Right ventricle myocardium inferior (tissue), 1 donor: ENCODE data around the gene CERS6. TPM values are rescaled to one million over a fixed set of nuclear protein-coding genes. Genes with fewer than 3 reads are reported as not detected.
A peak's percentile ranks its signal among the peaks of the same experiment; 100 is the strongest.
"Not testable (repeated sequence)": the region's sequence is repeated elsewhere in the genome, so short reads cannot be mapped to it uniquely, and the experiment has no call there.

Experiments used
- ATAC-seq: fragments of 200-7000 bp; cut with Tn5 transposase; one replicate; pipeline ENCODE4 v1.9.1; 2020; ENCODE audit warnings: mild to moderate bottlenecking, moderate library complexity
- DNase-seq: peaks from one replicate; pipeline ENCODE4 v3.0.0; 2021; ENCODE audit errors: missing footprints
- intact Hi-C: fragments of 100-400 bp; cut with DNase I; formaldehyde crosslinking; loops from one replicate; pipeline ENCODE4 v1.11.0; 2022
- total RNA-seq: library from RNA; stranded (reverse); fragmentation: NEBNext Ultra II Directional; extraction: Animal tissue kit (Norgen Biotek cat#: 25700); gene quantifications from one replicate; pipeline ENCODE4 v1.2.1, GENCODE V29; 2021
- donor health status: DM: no; HTN: yes; CAD: no; lungs with severe emphysema.

CERS6 gene
- total RNA-seq, 1 donor from 2014 or later: 65.7 TPM

DNA sequence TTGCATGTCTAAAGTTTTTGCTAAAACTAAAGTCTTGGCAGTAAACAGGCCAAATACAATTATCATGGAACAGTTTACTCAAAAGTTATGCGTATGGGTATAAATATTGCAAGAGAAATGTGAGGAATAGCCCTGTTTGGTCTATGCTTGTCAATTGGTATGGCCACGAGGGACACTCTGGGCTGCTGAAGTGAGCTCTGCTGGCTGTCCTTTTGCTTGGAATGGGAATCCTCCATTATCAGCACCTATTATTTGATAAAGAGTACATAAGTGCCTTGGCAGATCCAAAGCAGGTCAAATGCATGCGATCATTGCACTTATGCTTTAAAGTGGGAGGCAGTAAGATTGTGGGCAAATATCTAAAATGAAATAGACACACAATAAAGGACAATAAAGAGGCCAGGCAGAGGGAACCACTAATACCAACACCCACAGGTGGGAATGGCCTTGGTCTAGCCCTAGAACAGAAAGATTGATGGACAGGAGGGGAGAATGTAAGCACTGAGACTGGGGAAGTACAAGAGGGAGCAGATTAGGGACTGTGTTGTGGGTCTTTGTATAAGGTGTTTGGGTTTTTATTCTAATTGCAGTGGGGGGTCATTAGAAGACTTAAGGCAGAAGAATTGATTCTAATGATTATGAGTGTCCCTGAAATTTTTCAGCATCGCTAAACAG is 286.3 kb downstream of the CERS6 start:
- DNase-seq (no peak), ATAC-seq (peak; percentile 61)
- intact Hi-C loops: no loop called here

DNA sequence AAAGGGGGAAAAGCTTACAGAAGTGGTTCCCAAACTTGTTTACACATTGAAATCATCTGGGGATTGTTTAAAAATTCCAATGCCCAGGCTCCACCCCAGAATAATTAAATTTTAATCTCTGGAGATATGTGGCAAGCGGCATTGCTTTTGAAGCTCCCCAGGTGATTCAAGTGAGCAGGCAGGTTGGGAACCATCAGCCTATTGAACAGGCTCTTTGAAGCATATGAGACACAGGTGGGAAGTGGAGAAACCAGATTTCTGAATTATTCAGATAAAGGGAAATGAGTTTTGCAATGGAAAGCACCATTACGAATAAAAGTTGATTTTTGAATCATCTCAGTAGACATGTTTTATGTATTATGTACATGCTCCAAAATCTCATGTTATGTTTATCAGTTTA is 288.8 kb downstream of the CERS6 start:
- DNase-seq (no peak), ATAC-seq (no peak)
- intact Hi-C loops: no loop called here

DNA sequence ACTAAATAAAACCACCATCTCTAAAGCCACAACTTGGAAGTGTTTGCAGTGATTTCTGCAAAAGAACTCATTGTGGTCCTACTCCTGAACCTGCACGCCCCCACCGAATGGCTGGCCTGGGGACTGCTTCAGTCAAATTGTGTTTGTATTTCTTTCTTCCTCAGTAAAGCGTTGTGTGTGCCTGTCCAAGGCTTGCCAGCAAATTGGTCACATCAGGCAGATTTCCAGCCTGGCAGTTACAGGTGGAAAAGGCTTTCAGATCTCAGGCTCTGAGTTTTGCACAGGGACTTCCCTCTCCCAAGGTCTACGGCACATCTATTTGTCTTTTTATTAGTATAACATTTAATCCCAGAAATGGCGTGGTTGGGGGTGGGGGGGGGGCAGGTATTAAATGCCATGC is 292.4 kb downstream of the CERS6 start:
- no peak for DNase-seq
- ATAC-seq: no peak
- intact Hi-C loops: no loop called here

DNA sequence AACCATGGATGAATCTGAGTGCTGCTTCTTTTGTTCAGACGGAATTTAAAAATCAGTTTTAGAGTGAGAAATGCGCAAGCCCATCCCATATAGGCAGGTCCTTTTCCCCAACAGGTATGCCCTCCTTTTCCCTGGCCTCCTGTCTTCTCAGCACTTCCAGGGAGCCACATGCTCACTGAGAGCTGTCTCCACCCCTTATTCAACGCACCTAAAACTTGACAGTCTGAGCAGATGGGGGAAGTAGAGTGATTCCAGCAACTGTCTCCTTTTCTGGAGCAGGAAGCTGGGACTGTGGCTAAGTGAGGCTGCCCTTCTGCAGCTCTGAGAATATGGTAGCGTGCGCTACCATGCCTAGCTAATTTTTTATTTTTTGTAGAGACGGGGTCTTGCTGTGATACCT is 293.2 kb downstream of the CERS6 start:
- ATAC-seq (no peak), DNase-seq (no peak)
- intact Hi-C loops: no loop called here

DNA sequence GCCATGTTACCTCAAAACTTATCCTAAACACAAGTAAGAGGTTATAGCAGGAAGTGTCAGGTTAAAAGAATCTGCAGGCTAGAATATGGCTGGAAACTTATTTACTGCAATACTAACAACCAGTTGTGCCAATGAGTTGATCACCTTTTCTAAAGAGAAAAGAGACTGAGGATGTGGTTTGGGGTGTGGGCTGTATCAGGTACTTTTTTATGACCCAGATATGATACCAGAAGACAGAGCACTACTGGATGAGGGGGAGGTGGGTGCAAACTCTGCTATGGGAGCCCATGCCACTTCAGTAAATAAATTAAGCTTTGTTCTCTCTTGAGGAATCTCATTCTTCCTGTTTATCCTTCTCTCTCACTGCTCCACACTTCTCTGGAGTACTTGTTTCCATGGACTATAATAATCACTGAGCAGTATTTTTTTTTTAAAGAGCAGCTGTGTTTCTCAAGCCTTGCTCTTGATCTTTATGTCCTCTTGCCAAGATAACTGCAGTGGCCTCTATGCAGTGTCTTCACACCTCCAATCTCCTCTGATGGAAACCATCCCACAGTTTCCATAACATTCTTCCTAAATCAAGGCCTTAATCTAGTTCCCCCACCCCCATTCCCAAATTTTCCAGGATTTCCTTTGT is 295.1 kb downstream of the CERS6 start:
- intact Hi-C loops: loop anchor here (10.0 kb wide), 2 partner anchors 116 to 226 kb away; no protein-coding TSS in a partner anchor
- no peak for ATAC-seq
- no peak for DNase-seq

DNA sequence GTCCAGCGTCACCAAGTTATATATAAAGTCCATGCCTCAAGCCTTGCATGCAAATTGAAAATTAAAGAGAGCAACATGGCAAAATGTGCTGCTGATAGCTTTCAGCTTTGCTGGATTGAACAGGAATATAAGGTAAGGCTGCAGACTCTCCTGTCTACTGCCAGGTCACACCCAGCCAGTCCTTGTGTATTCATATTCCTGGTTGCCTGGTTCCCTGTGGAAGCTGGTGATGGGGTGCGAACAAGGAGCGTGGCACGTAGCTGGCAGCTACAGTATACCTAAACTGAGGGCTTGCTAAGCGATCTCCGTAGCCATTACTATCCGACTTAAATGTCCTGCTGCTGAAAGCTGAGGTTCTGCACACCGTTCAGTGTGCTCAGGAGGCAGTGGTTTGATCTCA is 296.3 kb downstream of the CERS6 start:
- ATAC-seq: peak; percentile 67
- DNase-seq: no peak
- intact Hi-C loops: loop anchor here (10.0 kb wide), 2 partner anchors 118 to 228 kb away; no protein-coding TSS in a partner anchor

DNA sequence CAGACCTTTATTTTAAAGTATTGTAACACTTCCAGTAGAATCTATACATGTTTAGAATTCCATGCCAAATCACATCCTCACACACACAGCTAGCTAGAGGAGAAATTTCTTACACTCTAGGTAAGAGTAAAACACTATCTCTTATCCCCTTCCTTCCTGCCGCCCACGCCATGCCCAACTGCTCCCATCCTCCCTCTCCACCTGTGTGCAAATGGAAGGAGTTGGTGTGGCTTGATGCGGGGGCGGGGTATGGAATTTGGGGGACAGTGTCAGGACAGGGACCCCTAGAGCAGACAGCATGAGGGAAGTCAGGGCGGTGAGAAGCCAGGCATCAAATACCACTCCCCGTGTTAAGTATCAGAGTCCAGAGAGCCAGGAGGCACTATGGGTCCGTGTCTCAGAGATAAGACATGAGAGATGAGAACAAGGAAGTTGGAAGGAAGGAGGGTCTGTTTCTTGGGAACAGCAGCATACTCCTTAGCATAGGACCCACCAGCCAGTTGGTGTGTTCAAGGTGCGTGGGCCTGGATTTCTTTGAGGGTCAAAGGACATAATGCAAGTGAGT is 297.8 kb downstream of the CERS6 start:
- DNase-seq (no peak), ATAC-seq (no peak)
- intact Hi-C loops: loop anchor here (10.0 kb wide), 2 partner anchors 119 to 229 kb away; no protein-coding TSS in a partner anchor

DNA sequence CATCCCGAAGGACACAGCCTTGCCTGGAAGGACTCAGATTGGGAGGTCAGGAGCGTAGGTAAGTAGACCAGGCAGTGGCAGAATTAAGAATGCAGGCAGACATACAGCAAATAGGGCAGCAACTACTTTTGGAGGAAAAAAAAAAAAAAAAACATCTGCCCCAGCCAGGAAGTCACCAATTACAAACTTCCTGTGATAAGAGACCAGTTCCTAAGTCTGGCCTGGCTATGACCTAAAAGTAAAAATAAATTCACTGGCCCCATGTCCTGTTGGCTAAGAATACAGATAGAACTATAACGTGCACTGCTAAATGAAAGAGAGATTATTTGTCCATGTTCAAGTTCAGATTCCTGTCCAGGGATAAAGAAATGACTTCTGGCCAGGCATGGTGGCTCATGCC is 301.2 kb downstream of the CERS6 start:
- no peak for DNase-seq
- ATAC-seq: peak; percentile 70
- intact Hi-C loops: loop anchor here (5.0 to 10.0 kb wide), 4 partner anchors 122 to 510 kb away; partner anchors contain the start of genes CERS6 and STK39

DNA sequence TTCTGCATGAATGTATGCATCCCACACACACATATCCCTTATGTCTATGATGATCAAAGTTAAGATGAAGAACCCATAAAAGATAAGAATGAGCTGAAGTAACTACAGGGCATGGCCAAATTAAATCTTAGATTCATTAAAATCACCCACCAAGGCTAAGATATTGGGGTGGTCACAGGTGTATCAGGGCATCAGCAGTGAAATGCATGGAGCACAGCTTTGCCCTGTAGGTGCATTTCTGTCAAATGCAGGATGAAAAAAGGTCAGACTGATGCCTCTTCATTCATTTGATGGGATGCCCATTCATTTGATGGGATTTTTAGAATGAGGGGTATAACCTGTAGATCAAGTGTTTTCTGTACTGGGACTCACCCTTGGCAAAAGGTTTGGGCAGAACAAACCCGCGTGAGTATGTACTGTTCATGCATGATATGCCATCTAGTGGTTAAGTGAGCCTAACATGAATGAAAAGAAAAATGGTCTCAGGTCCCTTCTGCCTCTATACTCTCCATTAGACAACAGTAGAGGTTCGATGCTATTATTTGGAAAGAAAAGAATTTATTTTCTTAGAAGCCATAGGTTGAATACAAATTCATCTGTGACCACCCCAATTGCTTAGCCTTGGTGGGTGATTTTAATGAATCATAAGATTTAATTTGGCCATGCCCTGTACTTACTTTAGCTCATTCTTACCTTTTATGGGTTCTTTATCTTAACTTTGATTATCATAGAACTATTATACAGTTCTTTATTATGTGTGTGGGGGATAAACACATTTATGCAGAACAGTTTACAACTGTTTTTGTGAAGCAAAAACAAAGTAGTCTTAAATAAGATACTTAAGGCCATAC is 303.1 kb downstream of the CERS6 start:
- intact Hi-C loops: loop anchor here (1.0 to 10.0 kb wide), 5 partner anchors 124 to 512 kb away; partner anchors contain the start of genes CERS6 and STK39

DNA sequence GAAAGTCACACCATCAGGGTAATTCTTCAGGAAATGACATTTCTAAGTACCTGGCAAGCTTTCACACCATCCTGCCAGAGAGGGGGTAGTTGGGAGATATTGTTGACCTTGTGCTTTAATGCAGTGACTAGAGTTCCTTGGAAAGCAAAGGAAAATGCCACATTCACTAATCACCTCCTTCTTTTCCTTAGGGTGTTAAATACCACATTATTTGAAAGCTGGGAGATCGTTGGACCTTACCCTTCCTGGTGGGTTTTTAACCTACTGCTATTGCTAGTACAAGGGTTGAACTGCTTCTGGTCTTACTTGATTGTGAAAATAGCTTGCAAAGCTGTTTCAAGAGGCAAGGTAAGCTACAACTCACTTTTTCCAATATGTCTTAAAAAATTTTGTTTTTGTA is 309.3 kb downstream of the CERS6 start:
- ATAC-seq: no peak
- DNase-seq: no peak
- intact Hi-C loops: no loop called here

More for the DNA sequence above, 303.1 kb downstream of the CERS6 start:
- no peak for DNase-seq
- peak; percentile 58 for ATAC-seq

DNA sequence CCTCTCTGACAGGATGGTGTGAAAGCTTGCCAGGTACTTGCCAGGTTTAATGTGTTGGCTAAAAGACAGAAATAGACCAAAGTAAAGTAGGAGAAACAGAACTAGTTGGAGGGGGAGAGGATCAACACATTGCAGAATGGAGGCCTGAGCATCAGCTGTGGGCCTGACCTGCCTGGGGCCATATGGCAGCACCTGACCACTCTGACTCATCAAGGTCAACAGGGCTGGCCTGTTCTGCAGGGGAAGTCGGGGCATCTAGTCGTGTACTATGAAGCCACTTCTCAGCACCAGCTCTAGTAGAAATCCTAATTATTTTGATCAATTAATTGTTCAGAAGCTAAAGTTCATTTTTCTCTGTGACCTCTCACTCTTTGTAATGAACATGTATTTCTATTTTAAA is 310.5 kb downstream of the CERS6 start:
- ATAC-seq (no peak), DNase-seq (no peak)
- intact Hi-C loops: no loop called here

DNA sequence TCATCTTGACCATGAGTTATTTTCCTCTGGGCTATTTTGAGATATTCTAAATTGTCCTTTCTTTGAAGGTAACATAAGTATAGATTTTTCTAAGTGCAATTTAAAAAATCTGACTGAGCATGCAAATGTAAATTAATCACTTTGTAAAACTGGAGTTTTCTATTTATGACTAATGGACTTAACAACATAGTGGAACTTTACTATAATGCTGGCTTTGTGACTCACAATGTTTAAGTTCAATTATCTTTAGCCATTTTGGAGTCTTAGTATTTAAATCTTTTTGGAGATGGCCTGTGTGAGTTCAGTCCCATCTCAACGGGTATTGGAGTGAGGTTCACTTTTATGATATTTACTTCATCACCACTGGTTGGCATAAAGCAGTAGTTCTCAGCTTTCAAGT is 311.2 kb downstream of the CERS6 start:
- DNase-seq (no peak), ATAC-seq (no peak)
- intact Hi-C loops: no loop called here

DNA sequence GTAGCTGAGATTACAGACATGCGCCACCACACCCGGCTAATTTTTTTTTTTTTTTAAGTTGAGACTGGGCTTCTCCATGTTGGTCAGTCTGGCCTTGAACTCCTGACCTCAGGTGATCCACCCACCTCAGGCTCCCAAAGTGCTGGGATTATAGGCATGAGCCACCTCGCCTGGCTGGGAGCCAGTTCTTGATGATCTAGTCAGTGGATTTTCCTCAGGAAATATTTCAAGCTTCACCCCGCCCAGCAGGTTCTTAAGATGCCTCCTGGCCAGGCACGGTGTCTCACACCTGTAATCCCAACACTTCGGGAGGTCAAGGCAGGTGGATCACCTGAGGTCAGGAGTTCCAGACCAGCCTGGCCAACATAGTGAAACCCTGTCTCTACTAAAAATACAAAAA is 312.3 kb downstream of the CERS6 start:
- intact Hi-C loops, DNase-seq, ATAC-seq: not testable (repeated sequence)

DNA sequence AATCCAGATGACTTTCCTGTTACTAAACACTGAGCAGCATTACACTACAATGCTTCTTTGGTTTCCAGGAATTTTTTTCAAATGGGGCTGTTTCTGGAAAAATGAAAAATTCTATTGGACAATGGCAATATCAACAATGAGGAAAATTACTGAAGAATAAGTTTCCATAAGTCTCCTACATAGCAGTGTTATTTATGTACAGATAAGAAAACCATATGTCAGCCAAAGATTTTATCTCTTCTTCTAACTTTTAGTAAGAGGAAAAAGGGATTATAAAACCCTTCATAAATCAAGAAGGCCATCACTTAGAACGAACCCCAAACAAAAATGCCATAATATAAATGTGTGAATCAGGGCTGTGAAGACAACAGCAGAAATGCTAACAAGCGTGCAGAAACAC is 314.7 kb downstream of the CERS6 start:
- no peak for DNase-seq
- intact Hi-C loops: loop anchor here (5.0 kb wide), 2 partner anchors 152 to 423 kb away; no protein-coding TSS in a partner anchor
- no peak for ATAC-seq

DNA sequence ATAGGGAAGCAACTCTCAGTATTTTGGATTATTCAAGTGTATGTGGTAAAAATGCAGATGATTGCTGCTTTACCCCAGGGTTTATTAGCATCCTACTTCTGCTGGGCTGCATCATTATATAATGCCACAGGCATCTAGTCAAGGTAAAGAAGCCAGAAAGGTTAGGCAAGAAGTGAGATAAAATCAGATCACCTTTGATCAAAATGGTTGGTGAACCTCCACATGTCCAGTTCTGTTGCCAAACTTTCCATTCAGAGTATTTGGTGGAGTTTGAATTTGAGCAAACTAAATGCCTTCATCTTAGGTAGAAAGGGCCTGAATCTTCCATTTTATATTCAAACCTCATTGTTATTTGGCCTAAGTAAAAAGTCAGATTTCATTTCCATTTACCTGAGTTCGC is 316.6 kb downstream of the CERS6 start:
- no peak for DNase-seq
- no peak for ATAC-seq
- intact Hi-C loops: loop anchor here (2.0 to 5.0 kb wide), 3 partner anchors 78 to 425 kb away; no protein-coding TSS in a partner anchor

DNA sequence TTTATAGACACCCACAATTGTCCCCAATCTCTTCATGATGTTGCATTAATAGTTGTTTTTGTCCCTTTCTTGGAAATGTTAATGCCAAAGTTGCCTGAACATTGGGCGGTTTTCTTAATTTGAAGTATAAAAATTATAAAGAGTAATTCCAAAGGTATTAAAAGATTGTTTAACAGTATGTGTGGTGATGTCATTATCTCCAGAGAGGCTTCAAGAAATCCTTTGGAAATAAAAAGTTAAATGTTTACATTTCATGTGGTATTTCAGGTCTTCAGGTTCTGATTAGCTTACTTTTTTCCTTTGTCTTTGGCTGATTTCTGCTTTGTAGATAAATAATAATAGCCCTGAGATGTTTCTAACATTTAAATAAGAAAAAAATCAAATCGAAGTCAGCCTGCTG is 317.1 kb downstream of the CERS6 start:
- intact Hi-C loops: loop anchor here (2.0 to 5.0 kb wide), 3 partner anchors 78 to 426 kb away; no protein-coding TSS in a partner anchor
- ATAC-seq: no peak

DNA sequence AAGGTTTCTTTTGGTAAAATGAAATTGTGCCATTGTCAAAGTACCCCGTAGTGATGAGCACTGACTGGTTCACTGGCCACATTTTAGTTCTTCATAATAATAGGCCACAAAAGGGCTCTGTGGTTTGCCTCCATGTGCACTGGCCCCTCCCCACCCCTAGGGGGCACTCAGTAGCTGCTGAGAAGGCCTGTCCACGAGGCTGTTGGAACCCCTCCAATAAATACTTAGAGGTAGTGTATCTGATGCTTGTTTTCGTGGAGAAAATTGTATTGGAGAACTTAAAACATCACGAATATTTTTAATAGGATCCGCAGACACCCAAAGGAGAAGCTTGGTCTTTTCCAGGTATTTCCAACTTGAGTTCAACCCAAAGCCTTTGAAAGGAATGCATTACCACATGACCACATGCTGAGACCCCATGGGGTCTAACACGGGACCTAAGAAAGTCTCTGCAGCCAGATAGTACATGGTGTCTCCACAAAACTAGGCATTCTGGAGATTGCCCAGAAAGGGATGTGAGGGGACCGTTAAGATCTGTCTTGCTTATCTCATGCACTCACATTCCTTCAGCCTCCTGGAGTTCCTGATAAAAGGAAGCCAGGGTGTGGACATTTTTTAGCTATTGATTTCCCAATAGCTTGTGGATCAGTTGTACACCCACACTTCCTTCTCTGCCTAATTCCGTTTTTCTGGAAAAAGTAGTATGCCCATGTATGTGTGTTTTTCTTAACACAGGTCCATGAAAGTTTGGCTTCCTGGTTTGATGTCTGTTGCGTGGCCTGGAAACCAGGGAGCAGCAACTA is 317.8 kb downstream of the CERS6 start:
- no peak for DNase-seq
- intact Hi-C loops: loop anchor here (2.0 to 5.0 kb wide), 3 partner anchors 77 to 427 kb away; no protein-coding TSS in a partner anchor
- peak; percentile 50 for ATAC-seq

More for the DNA sequence above, 317.1 kb downstream of the CERS6 start:
- no peak for DNase-seq

DNA sequence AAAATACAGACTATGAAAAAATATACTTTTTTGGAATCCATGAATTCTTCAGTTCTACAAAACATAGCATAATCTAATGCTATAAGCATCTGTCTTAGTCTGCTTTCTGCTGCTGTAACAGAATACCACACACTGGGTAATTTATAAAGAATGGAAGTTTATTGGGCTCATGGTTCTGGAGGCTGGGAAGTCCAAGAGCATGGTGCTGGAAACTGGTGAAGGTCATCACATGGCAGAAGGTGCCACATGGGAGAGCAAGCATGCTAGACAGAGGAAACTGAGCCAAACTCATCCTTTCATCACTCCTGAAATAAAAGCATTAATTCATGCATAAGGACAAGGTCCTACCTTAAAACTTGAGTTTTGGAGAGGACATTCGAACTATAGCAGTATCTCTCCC is 319.8 kb downstream of the CERS6 start:
- intact Hi-C loops: no loop called here
- DNase-seq: no peak

More for the DNA sequence above, 319.8 kb downstream of the CERS6 start:
- ATAC-seq: no peak
